ENCODE results near the gene INSM1. TPM values are rescaled to one million over a fixed set of nuclear protein-coding genes. Genes with fewer than 3 reads are reported as not detected.

The INSM1 gene
- total and polyA plus RNA-seq, 2 donors from 2014 or later = not detected

GRCh38 chr20:20338133-20338730, 29.7 kb upstream of the INSM1 start:
- FAIRE-seq = no peak

GRCh38 chr20:20340443-20340842, 27.5 kb upstream of the INSM1 start:
- DNase-seq (no peak), FAIRE-seq (no peak)
- Histone ChIP-seq H3K27ac (ENCODE audit: low read depth in 2 of 2, low read length in 2 of 2) (no peak overlapping the region), H3K4me1 (ENCODE audit: control insufficient read depth in 2 of 3, insufficient read depth in 2 of 3, low read depth in 1 of 3, low read length in 3 of 3) (no peaks in the 10 kb centered on the region), H3K36me3 (ENCODE audit: control insufficient read depth in 2 of 3, insufficient read depth in 3 of 3, low read length in 3 of 3) (no peaks in the 10 kb centered on the region), H3K4me3 (ENCODE audit: low read length in 3 of 3) (no peak overlapping the region), H3K9ac (ENCODE audit: low read length in 3 of 3) (no peak overlapping the region), H3K27me3 (ENCODE audit: control insufficient read depth, insufficient read depth, low read length) (no peaks in the 10 kb centered on the region), H3K9me3 (ENCODE audit: control insufficient read depth in 2 of 3, insufficient read depth in 1 of 3, low read length in 3 of 3) (no peaks in the 10 kb centered on the region)
- intact Hi-C loops (cut with DNase I) = no loop called here
- no peak for TF ChIP-seq CTCF (IDR thresholded peaks at IDR 0.05; ENCODE audit: borderline replicate concordance, extremely low read depth, insufficient read depth)

More at GRCh38 chr20:20338133-20338730, 29.7 kb upstream of the INSM1 start:
- intact Hi-C loops (cut with DNase I) = no loop called here
- no peaks in the 10 kb centered on the region for H3K27me3 ChIP-seq (ENCODE audit: control insufficient read depth, insufficient read depth, low read length)
- H3K36me3 ChIP-seq (ENCODE audit: control insufficient read depth in 2 of 3, insufficient read depth in 3 of 3, low read length in 3 of 3) = no peaks in the 10 kb centered on the region
- no peak overlapping the region for H3K9ac ChIP-seq (ENCODE audit: low read length in 3 of 3)
- no peak for DNase-seq
- no peak overlapping the region for H3K4me3 ChIP-seq (ENCODE audit: low read length in 3 of 3)
- H3K4me1 ChIP-seq (ENCODE audit: control insufficient read depth in 2 of 3, insufficient read depth in 2 of 3, low read depth in 1 of 3, low read length in 3 of 3) = no peaks in the 10 kb centered on the region
- no peak for TF ChIP-seq CTCF (IDR thresholded peaks at IDR 0.05; ENCODE audit: borderline replicate concordance, extremely low read depth, insufficient read depth)
- no peaks in the 10 kb centered on the region for H3K9me3 ChIP-seq (ENCODE audit: control insufficient read depth in 2 of 3, insufficient read depth in 1 of 3, low read length in 3 of 3)
- no peak overlapping the region for H3K27ac ChIP-seq (ENCODE audit: low read depth in 2 of 2, low read length in 2 of 2)

GRCh38 chr20:20341371-20341770, 26.5 kb upstream of the INSM1 start:
- no peaks in the 10 kb centered on the region for H3K27me3 ChIP-seq (ENCODE audit: control insufficient read depth, insufficient read depth, low read length)
- FAIRE-seq (no peak), DNase-seq (no peak)
- intact Hi-C loops (cut with DNase I) = no loop called here
- H3K36me3 ChIP-seq (ENCODE audit: control insufficient read depth in 2 of 3, insufficient read depth in 3 of 3, low read length in 3 of 3) = no peaks in the 10 kb centered on the region
- no peaks in the 10 kb centered on the region for H3K9me3 ChIP-seq (ENCODE audit: control insufficient read depth in 2 of 3, insufficient read depth in 1 of 3, low read length in 3 of 3)
- H3K27ac ChIP-seq (ENCODE audit: low read depth in 2 of 2, low read length in 2 of 2) = no peak overlapping the region
- no peak overlapping the region for H3K4me3 ChIP-seq (ENCODE audit: low read length in 3 of 3)
- H3K4me1 ChIP-seq (ENCODE audit: control insufficient read depth in 2 of 3, insufficient read depth in 2 of 3, low read depth in 1 of 3, low read length in 3 of 3) = no peaks in the 10 kb centered on the region
- no peak for TF ChIP-seq CTCF (IDR thresholded peaks at IDR 0.05; ENCODE audit: borderline replicate concordance, extremely low read depth, insufficient read depth)
- no peak overlapping the region for H3K9ac ChIP-seq (ENCODE audit: low read length in 3 of 3)

GRCh38 chr20:20342066-20342465, 25.8 kb upstream of the INSM1 start:
- intact Hi-C loops (cut with DNase I) = no loop called here
- Histone ChIP-seq H3K27ac (ENCODE audit: low read depth in 2 of 2, low read length in 2 of 2) (no peak overlapping the region), H3K9ac (ENCODE audit: low read length in 3 of 3) (no peak overlapping the region), H3K4me1 (ENCODE audit: control insufficient read depth in 2 of 3, insufficient read depth in 2 of 3, low read depth in 1 of 3, low read length in 3 of 3) (no peaks in the 10 kb centered on the region), H3K4me3 (ENCODE audit: low read length in 3 of 3) (no peak overlapping the region), H3K9me3 (ENCODE audit: control insufficient read depth in 2 of 3, insufficient read depth in 1 of 3, low read length in 3 of 3) (peaks cover 0 to 4% (median 0%) of the 10 kb centered on the region in 3 donors), H3K36me3 (ENCODE audit: control insufficient read depth in 2 of 3, insufficient read depth in 3 of 3, low read length in 3 of 3) (no peaks in the 10 kb centered on the region), H3K27me3 (ENCODE audit: control insufficient read depth, insufficient read depth, low read length) (no peaks in the 10 kb centered on the region)
- DNase-seq (no peak), FAIRE-seq (no peak)
- no peak for TF ChIP-seq CTCF (IDR thresholded peaks at IDR 0.05; ENCODE audit: borderline replicate concordance, extremely low read depth, insufficient read depth)

All from kidney (tissue), 14 donors.